GM21390 (cell line): ENCODE data around the gene WNK2.

Experiments used
- ATAC-seq: cut with Tn5 transposase; IDR thresholded peaks from one replicate; pipeline ENCODE4 v1.9.1; 2021; ENCODE audit not compliant: unreplicated experiment

WNK2 gene

GRCh38 chr9:93212409-93212808 lies 28.5 kb downstream of the WNK2 start:
- no peak for ATAC-seq

GRCh38 chr9:93216073-93216365 lies 32.1 kb downstream of the WNK2 start:
- no peak for ATAC-seq

- ATAC-seq: no peak
These were observed 33.8 kb downstream of the WNK2 start for GRCh38 chr9:93217706-93218105.

- ATAC-seq: no peak
These were observed 34.2 kb downstream of the WNK2 start for GRCh38 chr9:93218161-93218560.

- ATAC-seq: no peak
These were observed 34.9 kb downstream of the WNK2 start for GRCh38 chr9:93218671-93219420.

- no peak for ATAC-seq
These were observed 35.8 kb downstream of the WNK2 start for GRCh38 chr9:93219692-93220091.

GRCh38 chr9:93220627-93221026 lies 36.7 kb downstream of the WNK2 start:
- ATAC-seq: no peak

- no peak for ATAC-seq
These were observed 37.1 kb downstream of the WNK2 start for GRCh38 chr9:93221044-93221443.

GRCh38 chr9:93222890-93223259 lies 38.9 kb downstream of the WNK2 start:
- ATAC-seq: no peak

- no peak for ATAC-seq
These were observed 39.6 kb downstream of the WNK2 start for GRCh38 chr9:93223260-93224180.

GRCh38 chr9:93224591-93224990 lies 40.7 kb downstream of the WNK2 start:
- no peak for ATAC-seq

- no peak for ATAC-seq
These were observed 41.5 kb downstream of the WNK2 start for GRCh38 chr9:93225417-93225816.

- no peak for ATAC-seq
These were observed 42.0 kb downstream of the WNK2 start for GRCh38 chr9:93225892-93226291.

GRCh38 chr9:93226819-93227218 lies 42.9 kb downstream of the WNK2 start:
- ATAC-seq: no peak

- no peak for ATAC-seq
These were observed 44.1 kb downstream of the WNK2 start for GRCh38 chr9:93228030-93228429.

- ATAC-seq: no peak
These were observed 44.5 kb downstream of the WNK2 start for GRCh38 chr9:93228453-93228852.

- no peak for ATAC-seq
These were observed 45.7 kb downstream of the WNK2 start for GRCh38 chr9:93229636-93230035.

GRCh38 chr9:93230185-93230584 lies 46.2 kb downstream of the WNK2 start:
- ATAC-seq: no peak

- ATAC-seq: no peak
These were observed 46.7 kb downstream of the WNK2 start for GRCh38 chr9:93230601-93231000.

GRCh38 chr9:93231121-93231694 lies 47.3 kb downstream of the WNK2 start:
- no peak for ATAC-seq

- ATAC-seq: no peak
These were observed 47.8 kb downstream of the WNK2 start for GRCh38 chr9:93231716-93232115.

- ATAC-seq: no peak
These were observed 48.5 kb downstream of the WNK2 start for GRCh38 chr9:93232388-93232960.
